GM23338 (cell line): ENCODE results near the gene RNF182. TPM values are rescaled to one million over a fixed set of nuclear protein-coding genes. Genes with fewer than 3 reads are reported as not detected.

Source experiments
- ATAC-seq: fragments of 200-7000 bp; cut with Tn5 transposase; 3 replicates; pipeline ENCODE4 v1.9.1; 2020
- DNase-seq: peaks from one replicate; pipeline ENCODE4 v3.0.0-alpha.2; 2015; ENCODE audit warnings: low spot score
- H2AFZ ChIP-seq: fragments of 200-600 bp; sonication (generic); 2 replicates; pipeline ENCODE4 v1.8.0; 2016; ENCODE audit warnings: antibody characterized with exemption, mild to moderate bottlenecking, moderate library complexity
- H3F3A ChIP-seq: fragments of 200-600 bp; sonication (generic); replicated peaks from 2 replicates; pipeline ENCODE4 v1.8.0; 2017; ENCODE audit warnings: antibody characterized with exemption, mixed run types, low read depth
- H3K27ac ChIP-seq: fragments of 200-600 bp; sonication (generic); 2 replicates; pipeline ENCODE4 v1.6.1; 2016; ENCODE audit warnings: low read depth
- H3K27me3 ChIP-seq: fragments of 200-600 bp; sonication (generic); 2 replicates; pipeline ENCODE4 v1.8.0; 2016; ENCODE audit warnings: mild to moderate bottlenecking, mixed run types, moderate library complexity; ENCODE audit not compliant: insufficient read depth
- H3K36me3 ChIP-seq: fragments of 200-600 bp; sonication (generic); 2 replicates; pipeline ENCODE4 v1.8.0; 2016; ENCODE audit warnings: mild to moderate bottlenecking; ENCODE audit not compliant: insufficient read depth
- H3K4me1 ChIP-seq: fragments of 200-600 bp; sonication (generic); 2 replicates; pipeline ENCODE4 v1.8.0; 2016; ENCODE audit warnings: mild to moderate bottlenecking, moderate library complexity; ENCODE audit not compliant: insufficient read depth
- H3K4me2 ChIP-seq: fragments of 200-600 bp; sonication (generic); 2 replicates; pipeline ENCODE4 v1.7.1; 2017; ENCODE audit warnings: mixed run types
- H3K4me3 ChIP-seq: fragments of 200-600 bp; sonication (generic); 2 replicates; pipeline ENCODE4 v1.6.1; 2016; ENCODE audit warnings: mixed run types
- H3K79me2 ChIP-seq: fragments of 200-600 bp; sonication (generic); replicated peaks from 2 replicates; pipeline ENCODE4 v1.8.0; 2017; ENCODE audit warnings: mild to moderate bottlenecking; ENCODE audit not compliant: insufficient read depth
- H3K9me2 ChIP-seq: fragments of 200-600 bp; sonication (generic); 2 replicates; pipeline ENCODE4 v1.8.0; 2017; ENCODE audit not compliant: insufficient read depth
- H4K20me1 ChIP-seq: fragments of 200-600 bp; sonication (generic); replicated peaks from 2 replicates; pipeline ENCODE4 v1.8.0; 2017; ENCODE audit warnings: mild to moderate bottlenecking; ENCODE audit not compliant: insufficient read depth
- H3K27ac Mint-ChIP-seq: 2 replicates; pipeline ENCODE4 v1.8.0; 2020; ENCODE audit warnings: inconsistent platforms, mild to moderate bottlenecking, moderate library complexity, mixed read lengths
- H3K27me3 Mint-ChIP-seq: 3 replicates; pipeline ENCODE4 v1.8.0; 2022; ENCODE audit warnings: low read depth, mild to moderate bottlenecking, moderate library complexity, mixed read lengths, inconsistent platforms; ENCODE audit not compliant: insufficient read depth, poor library complexity
- H3K36me3 Mint-ChIP-seq: 3 replicates; pipeline ENCODE4 v1.8.0; 2021; ENCODE audit warnings: low read depth, mild to moderate bottlenecking, inconsistent platforms, moderate library complexity, mixed read lengths
- H3K4me1 Mint-ChIP-seq: 3 replicates; pipeline ENCODE4 v1.8.0; 2020; ENCODE audit warnings: mild to moderate bottlenecking, inconsistent platforms, mixed read lengths
- H3K4me3 Mint-ChIP-seq: 3 replicates; pipeline ENCODE4 v1.8.0; 2021; ENCODE audit warnings: moderate library complexity, mild to moderate bottlenecking, inconsistent platforms, mixed read lengths
- H3K9me3 Mint-ChIP-seq: 3 replicates; pipeline ENCODE4 v1.8.0; 2020; ENCODE audit warnings: moderate library complexity, mild to moderate bottlenecking, inconsistent platforms, mixed read lengths
- CREB1 ChIP-seq: fragments of 250-450 bp; sonication (Bioruptor Pico); IDR thresholded peaks from 2 replicates; pipeline ENCODE4 v1.5.0; 2020; ENCODE audit warnings: low read depth, mild to moderate bottlenecking, moderate library complexity
- JUNB ChIP-seq: IDR thresholded peaks from one replicate; pipeline ENCODE4 v1.6.1; 2016; ENCODE audit warnings: antibody characterized with exemption; ENCODE audit not compliant: unreplicated experiment
- NANOG ChIP-seq: IDR thresholded peaks from 2 replicates; pipeline ENCODE4 v1.6.1; 2016; ENCODE audit warnings: antibody characterized with exemption, borderline replicate concordance
- POLR2AphosphoS5 ChIP-seq: IDR thresholded peaks from 2 replicates; pipeline ENCODE4 v1.6.1; 2016; ENCODE audit warnings: antibody characterized with exemption, low read depth
- STAT1 ChIP-seq: IDR thresholded peaks from one replicate; pipeline ENCODE4 v1.6.1; 2016; ENCODE audit warnings: antibody characterized with exemption; ENCODE audit not compliant: unreplicated experiment
- ZNF114 ChIP-seq: fragments of 250-450 bp; sonication (Bioruptor Pico); IDR thresholded peaks from 2 replicates; pipeline ENCODE4 v1.5.0; 2020; ENCODE audit warnings: mild to moderate bottlenecking, moderate library complexity
- ZNF331 ChIP-seq: fragments of 250-450 bp; sonication (Bioruptor Pico); IDR thresholded peaks from 2 replicates; pipeline ENCODE4 v1.5.0; 2020; ENCODE audit warnings: low read depth, mild to moderate bottlenecking, moderate library complexity
- polyA plus RNA-seq: library from polyadenylated mRNA; unstranded; fragments of >200 nt; fragmentation: Nextera tagmentation; extraction: Ambion mirVana; gene quantifications from 2 replicates; pipeline ENCODE4 v1.2.1, GENCODE V29; 2016
- total RNA-seq: library from RNA; depleted of rRNA; stranded (reverse); fragments of >200 nt; shearing (Covaris generic); gene quantifications from 2 replicates; pipeline ENCODE4 v1.2.3, GENCODE V29; 2014
- TF ChIP-seq, protein P1 (sequence below): fragments of 250-450 bp; sonication (Bioruptor Pico); IDR thresholded peaks from 2 replicates; pipeline ENCODE4 v1.5.0; 2020; ENCODE audit warnings: mild to moderate bottlenecking, moderate library complexity
- TF ChIP-seq, protein P2 (sequence below), 2 experiments: fragments of 200-600 bp in 1 of 2; sonication (generic) in 1 of 2; conservative IDR thresholded peaks; 2 replicates each; pipeline versions ENCODE4 v1.5.1 to v1.6.1; 2016 to 2017; ENCODE audit warnings: antibody characterized with exemption in 2 of 2, low read depth in 2 of 2, mild to moderate bottlenecking in 2 of 2, moderate library complexity in 1 of 2
- TF ChIP-seq, protein P3 (sequence below): IDR thresholded peaks from 2 replicates; pipeline ENCODE4 v1.6.1; 2016; ENCODE audit warnings: antibody characterized with exemption

The RNF182 gene
- total and polyA plus RNA-seq, 2 experiments from 2014 or later: 3.2 to 9.8 TPM

DNA sequence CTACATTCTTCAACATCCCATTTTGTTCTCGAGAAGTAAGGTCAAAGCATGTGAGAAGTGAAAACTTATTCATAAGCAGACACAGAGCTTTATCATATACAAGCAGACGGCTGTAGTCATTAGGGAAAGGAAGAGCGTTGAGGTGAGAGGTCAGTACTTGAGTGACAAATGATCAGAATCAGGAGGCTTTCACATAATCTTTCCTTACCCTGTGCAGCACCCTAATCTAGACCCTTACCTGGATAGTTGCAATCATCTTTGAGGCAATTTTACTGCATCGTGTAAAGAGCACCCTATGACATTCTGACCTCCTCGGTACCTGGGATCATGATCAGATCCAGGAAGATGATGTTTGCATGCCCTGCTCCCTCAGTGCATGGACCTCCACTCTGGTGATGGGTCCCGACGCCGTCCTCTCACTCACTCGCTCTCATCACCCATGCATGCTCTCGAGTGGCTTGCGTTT is 62.7 kb downstream of the RNF182 start (continued):
- TF ChIP-seq, protein P1, sequence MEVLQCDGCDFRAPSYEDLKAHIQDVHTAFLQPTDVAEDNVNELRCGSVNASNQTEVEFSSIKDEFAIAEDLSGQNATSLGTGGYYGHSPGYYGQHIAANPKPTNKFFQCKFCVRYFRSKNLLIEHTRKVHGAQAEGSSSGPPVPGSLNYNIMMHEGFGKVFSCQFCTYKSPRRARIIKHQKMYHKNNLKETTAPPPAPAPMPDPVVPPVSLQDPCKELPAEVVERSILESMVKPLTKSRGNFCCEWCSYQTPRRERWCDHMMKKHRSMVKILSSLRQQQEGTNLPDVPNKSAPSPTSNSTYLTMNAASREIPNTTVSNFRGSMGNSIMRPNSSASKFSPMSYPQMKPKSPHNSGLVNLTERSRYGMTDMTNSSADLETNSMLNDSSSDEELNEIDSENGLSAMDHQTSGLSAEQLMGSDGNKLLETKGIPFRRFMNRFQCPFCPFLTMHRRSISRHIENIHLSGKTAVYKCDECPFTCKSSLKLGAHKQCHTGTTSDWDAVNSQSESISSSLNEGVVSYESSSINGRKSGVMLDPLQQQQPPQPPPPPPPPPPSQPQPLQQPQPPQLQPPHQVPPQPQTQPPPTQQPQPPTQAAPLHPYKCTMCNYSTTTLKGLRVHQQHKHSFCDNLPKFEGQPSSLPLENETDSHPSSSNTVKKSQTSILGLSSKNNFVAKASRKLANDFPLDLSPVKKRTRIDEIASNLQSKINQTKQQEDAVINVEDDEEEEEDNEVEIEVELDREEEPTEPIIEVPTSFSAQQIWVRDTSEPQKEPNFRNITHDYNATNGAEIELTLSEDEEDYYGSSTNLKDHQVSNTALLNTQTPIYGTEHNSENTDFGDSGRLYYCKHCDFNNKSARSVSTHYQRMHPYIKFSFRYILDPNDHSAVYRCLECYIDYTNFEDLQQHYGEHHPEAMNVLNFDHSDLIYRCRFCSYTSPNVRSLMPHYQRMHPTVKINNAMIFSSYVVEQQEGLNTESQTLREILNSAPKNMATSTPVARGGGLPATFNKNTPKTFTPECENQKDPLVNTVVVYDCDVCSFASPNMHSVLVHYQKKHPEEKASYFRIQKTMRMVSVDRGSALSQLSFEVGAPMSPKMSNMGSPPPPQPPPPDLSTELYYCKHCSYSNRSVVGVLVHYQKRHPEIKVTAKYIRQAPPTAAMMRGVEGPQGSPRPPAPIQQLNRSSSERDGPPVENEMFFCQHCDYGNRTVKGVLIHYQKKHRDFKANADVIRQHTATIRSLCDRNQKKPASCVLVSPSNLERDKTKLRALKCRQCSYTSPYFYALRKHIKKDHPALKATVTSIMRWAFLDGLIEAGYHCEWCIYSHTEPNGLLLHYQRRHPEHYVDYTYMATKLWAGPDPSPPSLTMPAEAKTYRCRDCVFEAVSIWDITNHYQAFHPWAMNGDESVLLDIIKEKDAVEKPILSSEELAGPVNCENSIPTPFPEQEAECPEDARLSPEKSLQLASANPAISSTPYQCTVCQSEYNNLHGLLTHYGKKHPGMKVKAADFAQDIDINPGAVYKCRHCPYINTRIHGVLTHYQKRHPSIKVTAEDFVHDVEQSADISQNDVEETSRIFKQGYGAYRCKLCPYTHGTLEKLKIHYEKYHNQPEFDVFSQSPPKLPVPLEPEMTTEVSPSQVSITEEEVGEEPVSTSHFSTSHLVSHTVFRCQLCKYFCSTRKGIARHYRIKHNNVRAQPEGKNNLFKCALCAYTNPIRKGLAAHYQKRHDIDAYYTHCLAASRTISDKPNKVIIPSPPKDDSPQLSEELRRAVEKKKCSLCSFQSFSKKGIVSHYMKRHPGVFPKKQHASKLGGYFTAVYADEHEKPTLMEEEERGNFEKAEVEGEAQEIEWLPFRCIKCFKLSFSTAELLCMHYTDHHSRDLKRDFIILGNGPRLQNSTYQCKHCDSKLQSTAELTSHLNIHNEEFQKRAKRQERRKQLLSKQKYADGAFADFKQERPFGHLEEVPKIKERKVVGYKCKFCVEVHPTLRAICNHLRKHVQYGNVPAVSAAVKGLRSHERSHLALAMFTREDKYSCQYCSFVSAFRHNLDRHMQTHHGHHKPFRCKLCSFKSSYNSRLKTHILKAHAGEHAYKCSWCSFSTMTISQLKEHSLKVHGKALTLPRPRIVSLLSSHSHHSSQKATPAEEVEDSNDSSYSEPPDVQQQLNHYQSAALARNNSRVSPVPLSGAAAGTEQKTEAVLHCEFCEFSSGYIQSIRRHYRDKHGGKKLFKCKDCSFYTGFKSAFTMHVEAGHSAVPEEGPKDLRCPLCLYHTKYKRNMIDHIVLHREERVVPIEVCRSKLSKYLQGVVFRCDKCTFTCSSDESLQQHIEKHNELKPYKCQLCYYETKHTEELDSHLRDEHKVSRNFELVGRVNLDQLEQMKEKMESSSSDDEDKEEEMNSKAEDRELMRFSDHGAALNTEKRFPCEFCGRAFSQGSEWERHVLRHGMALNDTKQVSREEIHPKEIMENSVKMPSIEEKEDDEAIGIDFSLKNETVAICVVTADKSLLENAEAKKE (CRISPR knock-in tag): no peak

DNA sequence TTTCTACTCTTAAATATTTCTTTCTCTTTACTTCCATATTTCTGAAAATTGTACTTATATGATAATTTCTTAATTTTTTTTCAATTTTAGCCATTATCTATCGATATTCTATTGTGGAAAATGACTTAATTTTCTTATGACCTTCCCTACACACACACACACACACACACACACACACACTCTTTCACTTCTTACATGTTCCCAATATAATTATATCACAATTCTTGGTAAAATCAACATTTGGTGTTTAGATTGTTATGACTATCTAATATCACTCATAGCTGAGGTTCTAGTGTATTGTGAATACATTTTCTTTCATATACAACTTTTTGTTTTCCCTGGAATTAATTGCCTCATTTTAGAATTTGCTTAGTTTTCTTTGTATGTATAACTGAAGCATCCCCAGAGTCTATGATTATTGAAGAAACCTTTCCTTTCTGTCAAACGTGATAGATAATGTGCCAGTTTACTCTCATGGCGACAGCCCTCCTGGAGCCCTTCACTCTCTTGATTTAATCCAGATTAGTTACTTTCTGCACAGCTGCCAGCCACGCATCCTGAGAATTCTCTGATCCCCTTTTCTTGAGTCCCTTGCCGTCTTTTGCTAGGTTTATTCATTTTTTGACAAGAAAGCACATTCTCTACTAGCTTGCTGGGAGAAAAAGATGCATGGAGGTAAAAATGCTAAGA is 63.4 kb downstream of the RNF182 start:
- peaks cover 2% of the 10 kb centered on the region for H3K27me3 Mint-ChIP-seq
- H3K4me3 Mint-ChIP-seq: no peak overlapping the region
- DNase-seq (no peak), ATAC-seq (no peak)
- no peaks in the 10 kb centered on the region for H3K36me3 Mint-ChIP-seq
- Histone ChIP-seq H3F3A (no peaks in the 10 kb centered on the region), H3K36me3 (no peaks in the 10 kb centered on the region), H2AFZ (no peak overlapping the region), H3K27me3 (no peaks in the 10 kb centered on the region), H3K27ac (no peak overlapping the region), H3K4me2 (no peak overlapping the region), H3K4me3 (no peak overlapping the region), H3K9me2 (peaks cover 5% of the 10 kb centered on the region; the same call in 1 of the 2 replicates), H3K4me1 (peaks cover 5% of the 10 kb centered on the region; the same call in 1 of the 2 replicates), H4K20me1 (no peaks in the 10 kb centered on the region), H3K79me2 (no peaks in the 10 kb centered on the region)
- H3K4me1 Mint-ChIP-seq: peaks cover 8% of the 10 kb centered on the region
- TF ChIP-seq STAT1: no peak
- TF ChIP-seq ZNF331: no peak
- no peaks in the 10 kb centered on the region for H3K9me3 Mint-ChIP-seq
- no peak overlapping the region for H3K27ac Mint-ChIP-seq

DNA sequence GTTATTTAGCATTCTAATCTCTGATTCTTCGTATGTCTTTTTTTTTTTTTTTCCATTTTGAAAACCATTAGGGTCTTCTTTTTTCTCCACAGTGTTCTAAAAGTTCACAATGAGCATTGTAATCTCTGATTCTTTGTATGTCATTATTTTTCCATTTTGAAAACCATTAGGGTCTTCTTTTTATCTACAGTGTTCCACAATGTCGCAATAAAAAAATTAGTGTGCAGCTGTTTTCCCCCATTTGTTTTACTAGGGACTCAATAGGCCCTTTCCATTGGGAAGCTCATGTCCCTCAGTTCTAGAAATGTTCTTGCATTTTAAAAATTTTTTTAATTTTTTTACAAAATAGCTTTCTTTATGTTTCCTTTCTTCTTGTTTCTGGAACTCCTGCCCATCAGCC is 64.2 kb downstream of the RNF182 start:
- Histone ChIP-seq H3K4me1 (peaks cover 5% of the 10 kb centered on the region; the same call in 1 of the 2 replicates), H4K20me1 (no peaks in the 10 kb centered on the region), H3K79me2 (no peaks in the 10 kb centered on the region), H3K4me3 (no peak overlapping the region), H3K9me2 (peaks cover 5% of the 10 kb centered on the region; the same call in 1 of the 2 replicates), H3F3A (no peaks in the 10 kb centered on the region), H2AFZ (no peak overlapping the region), H3K27ac (no peak overlapping the region), H3K4me2 (no peak overlapping the region), H3K27me3 (no peaks in the 10 kb centered on the region), H3K36me3 (no peaks in the 10 kb centered on the region)
- DNase-seq: no peak
- H3K4me3 Mint-ChIP-seq: no peak overlapping the region
- no peak overlapping the region for H3K27ac Mint-ChIP-seq
- H3K4me1 Mint-ChIP-seq: peaks cover 8% of the 10 kb centered on the region
- no peak for ATAC-seq
- H3K27me3 Mint-ChIP-seq: peaks cover 2% of the 10 kb centered on the region
- no peaks in the 10 kb centered on the region for H3K36me3 Mint-ChIP-seq
- TF ChIP-seq, protein P2, sequence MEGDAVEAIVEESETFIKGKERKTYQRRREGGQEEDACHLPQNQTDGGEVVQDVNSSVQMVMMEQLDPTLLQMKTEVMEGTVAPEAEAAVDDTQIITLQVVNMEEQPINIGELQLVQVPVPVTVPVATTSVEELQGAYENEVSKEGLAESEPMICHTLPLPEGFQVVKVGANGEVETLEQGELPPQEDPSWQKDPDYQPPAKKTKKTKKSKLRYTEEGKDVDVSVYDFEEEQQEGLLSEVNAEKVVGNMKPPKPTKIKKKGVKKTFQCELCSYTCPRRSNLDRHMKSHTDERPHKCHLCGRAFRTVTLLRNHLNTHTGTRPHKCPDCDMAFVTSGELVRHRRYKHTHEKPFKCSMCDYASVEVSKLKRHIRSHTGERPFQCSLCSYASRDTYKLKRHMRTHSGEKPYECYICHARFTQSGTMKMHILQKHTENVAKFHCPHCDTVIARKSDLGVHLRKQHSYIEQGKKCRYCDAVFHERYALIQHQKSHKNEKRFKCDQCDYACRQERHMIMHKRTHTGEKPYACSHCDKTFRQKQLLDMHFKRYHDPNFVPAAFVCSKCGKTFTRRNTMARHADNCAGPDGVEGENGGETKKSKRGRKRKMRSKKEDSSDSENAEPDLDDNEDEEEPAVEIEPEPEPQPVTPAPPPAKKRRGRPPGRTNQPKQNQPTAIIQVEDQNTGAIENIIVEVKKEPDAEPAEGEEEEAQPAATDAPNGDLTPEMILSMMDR (conservative IDR thresholded peaks at IDR 0.05; ENCODE audit: low read depth in 2 of 2): no peak
- TF ChIP-seq POLR2AphosphoS5 (no peak), JUNB (no peak), CREB1 (CRISPR knock-in tag) (no peak), NANOG (no peak), STAT1 (no peak), ZNF114 (CRISPR knock-in tag) (no peak), ZNF331 (no peak)
- TF ChIP-seq, protein P3, sequence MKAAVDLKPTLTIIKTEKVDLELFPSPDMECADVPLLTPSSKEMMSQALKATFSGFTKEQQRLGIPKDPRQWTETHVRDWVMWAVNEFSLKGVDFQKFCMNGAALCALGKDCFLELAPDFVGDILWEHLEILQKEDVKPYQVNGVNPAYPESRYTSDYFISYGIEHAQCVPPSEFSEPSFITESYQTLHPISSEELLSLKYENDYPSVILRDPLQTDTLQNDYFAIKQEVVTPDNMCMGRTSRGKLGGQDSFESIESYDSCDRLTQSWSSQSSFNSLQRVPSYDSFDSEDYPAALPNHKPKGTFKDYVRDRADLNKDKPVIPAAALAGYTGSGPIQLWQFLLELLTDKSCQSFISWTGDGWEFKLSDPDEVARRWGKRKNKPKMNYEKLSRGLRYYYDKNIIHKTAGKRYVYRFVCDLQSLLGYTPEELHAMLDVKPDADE: no peak
- H3K9me3 Mint-ChIP-seq: no peaks in the 10 kb centered on the region
